ENCODE measurements around the gene KHDC4.

Gene KHDC4

GRCh38 chr1:155968051-155968400 lies 33.8 kb upstream of the KHDC4 start:
- ATAC-seq = no peak
- TF ChIP-seq ZFP3 (CRISPR knock-in tag; IDR thresholded peaks at IDR 0.05) (no peak), ZC3H10 (CRISPR knock-in tag; IDR thresholded peaks at IDR 0.05) (no peak)

GRCh38 chr1:155967341-155968050 lies 33.3 kb upstream of the KHDC4 start:
- ATAC-seq = no peak
- TF ChIP-seq SNAI2 (CRISPR knock-in tag; IDR thresholded peaks at IDR 0.05) = no peak
- no peak for TF ChIP-seq PATZ1 (CRISPR knock-in tag; IDR thresholded peaks at IDR 0.05; ENCODE audit: borderline replicate concordance)
- TF ChIP-seq TOX (CRISPR knock-in tag; IDR thresholded peaks at IDR 0.05; ENCODE audit: borderline replicate concordance) = no peak
- TF ChIP-seq ESRRG (CRISPR knock-in tag; IDR thresholded peaks at IDR 0.05) = no peak
- no peak for TF ChIP-seq CSDC2 (CRISPR knock-in tag; IDR thresholded peaks at IDR 0.05)

- ATAC-seq = no peak
- TF ChIP-seq PATZ1 (CRISPR knock-in tag; IDR thresholded peaks at IDR 0.05; ENCODE audit: borderline replicate concordance) = no peak
- TF ChIP-seq CSDC2 (CRISPR knock-in tag; IDR thresholded peaks at IDR 0.05) = no peak
- no peak for TF ChIP-seq TCF4 (CRISPR knock-in tag; IDR thresholded peaks at IDR 0.05; ENCODE audit: borderline replicate concordance)
- TF ChIP-seq GLIS3 (CRISPR knock-in tag; IDR thresholded peaks at IDR 0.05) = no peak
- TF ChIP-seq ZFP3 (CRISPR knock-in tag; IDR thresholded peaks at IDR 0.05) = no peak
- TF ChIP-seq ESRRG (CRISPR knock-in tag; IDR thresholded peaks at IDR 0.05) = no peak
- TF ChIP-seq OSR1 (CRISPR knock-in tag; IDR thresholded peaks at IDR 0.05) = no peak
- no peak for TF ChIP-seq TSHZ2 (CRISPR knock-in tag; IDR thresholded peaks at IDR 0.05)
- no peak for TF ChIP-seq RARB (CRISPR knock-in tag; IDR thresholded peaks at IDR 0.05)
- TF ChIP-seq ZFP30 (CRISPR knock-in tag; IDR thresholded peaks at IDR 0.05) = no peak
Measured at GRCh38 chr1:155966750-155967149, 32.5 kb upstream of the KHDC4 start.

GRCh38 chr1:155966135-155966534 lies 31.9 kb upstream of the KHDC4 start:
- TF ChIP-seq CREB5 (CRISPR knock-in tag; IDR thresholded peaks at IDR 0.05; ENCODE audit: low read depth) = no peak
- no peak for TF ChIP-seq CSDC2 (CRISPR knock-in tag; IDR thresholded peaks at IDR 0.05)
- TF ChIP-seq ZNF70 (CRISPR knock-in tag; IDR thresholded peaks at IDR 0.05) = no peak
- TF ChIP-seq TCF4 (CRISPR knock-in tag; IDR thresholded peaks at IDR 0.05; ENCODE audit: borderline replicate concordance) = no peak
- no peak for TF ChIP-seq TSHZ2 (CRISPR knock-in tag; IDR thresholded peaks at IDR 0.05)
- TF ChIP-seq SNAI2 (CRISPR knock-in tag; IDR thresholded peaks at IDR 0.05) = no peak
- no peak for TF ChIP-seq ZFP30 (CRISPR knock-in tag; IDR thresholded peaks at IDR 0.05)
- no peak for TF ChIP-seq ZFP3 (CRISPR knock-in tag; IDR thresholded peaks at IDR 0.05)
- no peak for TF ChIP-seq ZC3H10 (CRISPR knock-in tag; IDR thresholded peaks at IDR 0.05)
- TF ChIP-seq OSR1 (CRISPR knock-in tag; IDR thresholded peaks at IDR 0.05) = no peak
- no peak for TF ChIP-seq CSRNP3 (CRISPR knock-in tag; IDR thresholded peaks at IDR 0.05)
- TF ChIP-seq TOX (CRISPR knock-in tag; IDR thresholded peaks at IDR 0.05; ENCODE audit: borderline replicate concordance) = no peak
- no peak for TF ChIP-seq ISL1 (CRISPR knock-in tag; IDR thresholded peaks at IDR 0.05)
- TF ChIP-seq ESRRG (CRISPR knock-in tag; IDR thresholded peaks at IDR 0.05) = no peak
- no peak for TF ChIP-seq POU6F1 (CRISPR knock-in tag; IDR thresholded peaks at IDR 0.05; ENCODE audit: borderline replicate concordance, low read depth)
- TF ChIP-seq ZNF565 (CRISPR knock-in tag; conservative IDR thresholded peaks at IDR 0.05; ENCODE audit: low read depth) = no peak
- no peak for TF ChIP-seq RARB (CRISPR knock-in tag; IDR thresholded peaks at IDR 0.05)
- TF ChIP-seq ZNF8 (CRISPR knock-in tag; IDR thresholded peaks at IDR 0.05) = no peak
- ATAC-seq = no peak

Data from SK-N-SH treated with all-trans-retinoic acid at 6 μM for 48 hours (cell line).